HG03439 (cell line): Measurements from ENCODE around the gene HCN4.

ENCODE experiments used
- ATAC-seq: cut with Tn5 transposase; IDR thresholded peaks from one replicate; pipeline ENCODE4 v1.9.1; 2021; ENCODE audit warnings: mild to moderate bottlenecking, moderate library complexity; ENCODE audit not compliant: unreplicated experiment

HCN4 gene

DNA sequence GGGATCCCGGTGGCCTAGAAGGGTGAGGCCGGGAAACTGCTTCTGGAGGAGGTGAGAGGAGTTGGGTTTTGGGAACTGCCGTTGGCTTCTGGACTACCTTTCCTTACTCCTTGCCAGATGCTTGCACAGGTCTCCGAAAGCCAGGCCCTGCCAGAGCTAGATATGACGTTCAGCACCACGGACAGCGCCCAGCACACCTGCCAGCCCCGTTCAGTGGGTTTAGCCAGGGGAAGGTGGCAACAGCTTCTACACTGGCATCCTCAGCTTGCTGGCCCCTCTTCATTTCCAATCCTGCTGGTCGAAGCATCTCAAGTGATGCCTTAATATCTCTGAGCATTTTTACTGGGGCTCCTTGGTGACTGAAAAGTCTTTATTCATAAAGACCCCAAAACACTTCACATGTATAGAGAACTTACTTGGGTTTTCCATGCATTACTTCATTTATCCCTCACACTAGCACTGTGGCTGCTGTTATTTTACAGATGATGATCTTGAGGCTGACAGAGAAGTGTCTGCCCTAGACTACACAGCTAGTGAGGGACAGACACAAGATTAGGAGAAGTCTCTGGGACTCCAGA, 21.9 kb downstream of the HCN4 start:
- no peak for ATAC-seq

DNA sequence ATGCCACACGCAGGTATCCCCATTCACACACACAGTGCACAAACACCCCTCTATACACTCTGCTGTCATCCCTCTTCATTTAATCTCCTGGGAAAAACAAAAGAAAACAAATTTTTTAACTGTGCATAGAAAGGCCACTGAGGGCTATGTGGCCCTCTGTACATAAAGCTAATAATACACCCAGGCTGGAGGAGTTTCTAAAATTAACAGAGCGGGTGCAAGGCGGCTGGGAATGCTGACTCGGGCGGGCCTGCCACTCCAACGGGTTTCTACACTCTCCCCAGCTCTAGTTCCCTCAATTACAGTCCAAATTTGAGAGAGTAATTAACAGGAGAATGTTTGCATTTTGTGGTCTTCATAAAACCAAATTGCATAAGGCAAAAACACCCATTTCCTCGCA, 23.1 kb downstream of the HCN4 start:
- ATAC-seq, result no peak

DNA sequence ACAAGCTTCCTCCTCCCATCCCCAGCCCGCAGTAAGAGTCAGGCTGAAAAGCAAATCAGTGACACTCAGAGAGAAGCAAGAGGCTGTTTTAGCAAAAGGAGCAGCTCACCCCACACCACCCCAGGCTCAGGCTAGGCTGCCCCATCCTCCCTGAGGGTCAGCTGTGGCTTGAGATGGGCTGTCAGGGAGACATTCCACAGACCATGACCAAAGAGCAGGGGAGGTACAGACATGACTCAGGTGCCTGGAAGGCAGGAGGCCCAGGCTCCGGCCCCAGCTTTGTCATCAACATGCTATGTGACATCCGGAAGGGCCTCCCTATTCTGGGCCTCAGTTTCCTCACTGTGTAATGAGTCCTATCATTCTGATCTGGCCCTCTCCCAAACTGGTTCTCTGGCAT, 24.7 kb downstream of the HCN4 start:
- ATAC-seq, result no peak

DNA sequence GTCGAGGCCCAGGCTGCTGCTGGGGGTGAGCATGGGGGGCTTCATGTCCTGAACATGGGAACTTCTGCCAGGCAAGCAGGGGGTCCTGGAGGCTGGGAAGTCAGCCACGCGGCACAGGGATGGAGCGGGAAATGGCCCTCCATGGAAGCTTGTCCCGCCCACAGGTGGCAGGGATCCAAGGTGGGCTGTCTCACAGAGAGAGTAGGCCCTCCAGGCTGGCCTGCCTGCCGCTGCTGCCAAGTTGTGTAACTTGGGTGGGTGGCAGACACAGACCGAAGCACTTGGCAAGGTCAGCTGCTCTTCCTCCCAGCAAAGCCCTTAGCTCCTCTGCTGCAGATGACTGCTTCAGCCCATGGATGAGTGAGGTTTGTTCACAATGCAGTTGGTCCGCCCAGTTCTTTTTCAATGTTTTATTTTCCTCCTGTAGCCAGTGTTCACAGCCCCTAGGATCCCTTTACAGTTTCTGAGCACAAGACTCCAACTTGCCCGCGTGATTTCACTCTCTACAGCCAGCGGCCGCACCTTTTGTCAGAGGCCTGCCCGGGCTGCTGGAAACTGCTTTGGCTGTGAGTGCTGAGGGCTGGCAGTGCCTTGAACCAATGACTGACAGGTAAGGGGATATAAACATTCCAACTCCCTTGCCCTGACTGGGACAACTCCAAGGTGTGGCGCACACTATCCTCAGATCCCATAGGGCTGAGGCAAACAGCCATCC, 26.7 kb downstream of the HCN4 start:
- ATAC-seq, result no peak

DNA sequence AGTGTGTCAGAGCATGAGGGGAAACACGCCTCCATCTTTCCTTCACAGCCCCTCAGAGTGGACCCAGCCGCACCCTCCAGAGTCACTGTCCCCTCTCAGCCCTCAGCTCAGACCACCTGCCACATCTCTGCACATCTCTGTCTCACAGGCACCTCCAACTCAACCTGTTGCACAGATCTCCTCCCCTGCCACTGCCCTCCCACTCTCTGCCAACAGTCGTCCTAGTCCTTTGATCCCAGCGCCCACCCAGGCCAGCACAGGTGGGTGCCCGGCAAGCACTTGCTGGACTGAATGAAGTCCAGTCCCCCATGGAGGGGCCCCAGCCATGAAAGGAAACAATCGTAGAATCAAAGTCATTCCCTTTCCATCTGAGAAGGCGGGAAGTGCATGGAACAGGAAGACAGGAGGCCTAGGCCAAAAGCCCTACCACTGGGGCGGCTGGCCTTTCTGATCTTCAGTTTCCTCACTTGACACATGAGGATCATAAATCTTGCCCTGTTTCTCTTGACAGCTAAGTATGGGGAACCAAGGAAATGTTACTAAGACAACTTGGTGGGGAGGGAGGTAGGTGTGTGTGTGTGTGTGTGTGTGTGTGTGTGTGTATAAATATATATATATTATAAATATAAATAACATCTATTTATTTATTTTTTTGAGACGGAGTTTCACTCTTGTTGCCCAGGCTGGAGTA, 28.1 kb downstream of the HCN4 start:
- no peak for ATAC-seq

DNA sequence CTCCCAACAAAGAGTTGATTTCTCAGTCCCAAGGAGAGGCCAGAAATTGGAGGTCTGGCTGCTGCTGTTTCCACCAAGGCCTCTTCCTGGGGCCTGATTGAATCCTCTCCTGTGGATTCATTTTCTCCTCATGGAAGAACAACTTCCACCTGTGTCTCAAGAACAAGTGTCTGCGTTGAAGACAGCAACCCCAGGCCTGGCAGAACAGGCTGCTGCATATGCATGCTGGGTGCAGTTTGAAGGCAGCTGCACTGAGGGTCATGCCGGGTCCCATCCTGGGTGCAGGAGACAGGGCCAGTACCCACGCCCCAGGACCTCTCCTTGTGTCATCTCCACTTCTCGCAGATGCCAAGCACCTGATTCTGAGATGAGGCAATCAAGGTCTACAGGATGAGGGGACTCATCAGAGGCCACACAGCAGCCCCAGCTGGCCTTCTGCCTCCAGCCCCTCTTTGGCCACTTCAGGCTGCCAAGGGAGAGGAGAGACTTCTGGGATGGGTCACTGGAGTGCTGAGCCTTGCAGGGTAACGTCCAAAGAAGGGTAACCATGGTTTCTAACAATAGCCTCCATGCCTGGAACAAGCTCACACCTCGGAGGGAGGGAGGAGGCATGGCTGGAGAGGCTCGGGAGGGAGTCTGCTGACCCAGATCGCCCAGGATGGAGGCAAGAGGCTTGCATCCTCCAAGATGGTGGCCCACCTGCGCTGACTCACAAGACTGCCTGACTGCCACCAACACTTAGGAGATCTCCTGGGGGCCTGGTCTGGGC, 30.0 kb downstream of the HCN4 start:
- ATAC-seq, result no peak

DNA sequence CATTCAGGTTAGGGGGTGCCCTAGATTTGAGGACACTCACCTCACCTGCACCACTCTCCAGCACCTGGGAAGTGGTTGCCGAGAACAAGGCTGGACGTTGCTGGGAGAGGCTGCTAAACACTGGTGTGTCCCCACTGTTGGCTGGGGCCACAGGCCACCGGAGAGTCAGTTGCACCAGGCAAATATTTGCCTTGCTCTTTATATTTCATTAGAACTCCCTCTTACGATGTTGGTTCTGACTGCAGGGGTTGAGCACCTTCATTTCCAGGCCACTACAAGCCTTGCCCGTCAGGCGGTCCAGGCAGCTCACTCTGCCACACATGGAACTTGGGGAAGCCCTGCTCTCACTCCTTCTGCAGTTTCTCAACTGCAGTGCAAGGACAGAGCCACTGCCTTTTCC, 30.7 kb downstream of the HCN4 start:
- no peak for ATAC-seq

DNA sequence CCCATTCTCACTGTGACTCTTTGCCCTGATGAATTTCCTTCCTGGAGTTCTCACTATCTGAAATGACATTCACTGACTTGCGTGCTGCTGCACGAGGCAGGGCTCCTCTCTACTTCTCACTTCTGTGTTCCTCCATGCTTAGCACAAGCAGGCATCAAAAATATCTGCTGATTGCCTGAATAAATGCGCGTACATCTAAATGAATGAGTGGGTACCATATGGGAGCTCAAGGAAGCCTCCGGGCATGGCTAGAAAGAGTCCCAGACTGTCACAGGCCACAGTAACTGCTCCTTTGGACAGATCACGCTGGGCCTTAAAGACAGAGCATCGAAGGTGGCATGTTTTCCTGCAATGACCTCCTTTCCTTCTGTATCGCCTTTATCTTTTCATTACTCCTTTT, 31.6 kb downstream of the HCN4 start:
- ATAC-seq, result no peak

DNA sequence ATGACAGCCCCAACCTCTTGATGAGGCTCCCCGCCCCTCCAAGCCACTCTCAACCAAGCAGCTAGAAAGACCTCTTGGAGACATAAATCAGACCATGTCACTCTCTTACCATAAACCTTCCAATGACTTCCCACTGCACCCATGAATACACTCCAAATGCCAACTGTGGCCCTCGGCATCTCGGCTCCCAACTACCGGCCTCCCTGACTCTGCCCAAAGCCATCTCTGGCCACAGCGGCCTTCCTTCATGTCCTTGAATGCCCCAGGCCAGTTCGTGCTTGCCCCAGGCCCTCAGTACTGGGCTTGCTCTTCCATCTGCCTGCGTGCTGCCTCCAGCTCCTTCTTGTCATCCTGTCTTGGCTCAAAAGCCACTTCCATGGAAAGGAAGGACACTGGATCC, 32.0 kb downstream of the HCN4 start:
- ATAC-seq, result no peak

DNA sequence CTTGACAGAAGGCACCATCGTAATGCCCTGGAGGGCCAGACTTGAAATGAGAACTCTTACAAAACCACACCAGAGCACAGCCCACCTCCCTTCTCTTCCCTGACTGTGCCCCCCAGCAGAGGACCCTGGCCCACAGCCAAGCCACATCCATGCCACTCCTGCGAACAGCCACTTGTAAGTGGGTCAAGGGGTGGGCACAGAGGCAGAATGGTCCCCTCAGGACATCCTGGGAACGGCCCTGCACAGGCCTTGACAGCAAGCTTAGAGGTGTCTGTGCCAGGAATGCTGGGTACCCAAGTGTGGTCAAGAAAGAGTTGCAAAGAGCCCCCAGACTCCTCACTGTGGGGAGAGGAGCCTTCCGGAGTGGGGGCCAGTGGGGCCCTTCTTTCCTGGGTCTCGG, 33.3 kb downstream of the HCN4 start:
- no peak for ATAC-seq

DNA sequence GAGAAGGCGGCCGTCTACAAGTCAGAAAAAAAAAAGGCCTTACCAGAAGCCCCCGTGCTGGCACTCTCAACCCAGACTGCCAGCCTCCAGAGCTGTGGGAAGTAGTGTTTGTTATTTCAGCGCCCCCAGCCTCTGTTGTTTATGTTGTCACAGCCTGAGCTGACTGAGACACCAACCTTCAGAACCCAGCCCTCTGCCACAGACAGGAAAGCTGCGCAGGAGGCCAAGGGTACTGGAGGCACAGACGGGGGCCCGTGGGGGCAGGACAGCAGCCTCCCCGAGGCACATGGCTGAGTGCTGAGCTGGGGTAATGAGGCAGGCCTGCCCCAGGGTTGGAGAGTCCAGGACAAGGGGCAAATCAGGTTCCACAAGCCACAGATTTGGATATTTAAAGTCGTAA, 33.7 kb downstream of the HCN4 start:
- ATAC-seq, result no peak

DNA sequence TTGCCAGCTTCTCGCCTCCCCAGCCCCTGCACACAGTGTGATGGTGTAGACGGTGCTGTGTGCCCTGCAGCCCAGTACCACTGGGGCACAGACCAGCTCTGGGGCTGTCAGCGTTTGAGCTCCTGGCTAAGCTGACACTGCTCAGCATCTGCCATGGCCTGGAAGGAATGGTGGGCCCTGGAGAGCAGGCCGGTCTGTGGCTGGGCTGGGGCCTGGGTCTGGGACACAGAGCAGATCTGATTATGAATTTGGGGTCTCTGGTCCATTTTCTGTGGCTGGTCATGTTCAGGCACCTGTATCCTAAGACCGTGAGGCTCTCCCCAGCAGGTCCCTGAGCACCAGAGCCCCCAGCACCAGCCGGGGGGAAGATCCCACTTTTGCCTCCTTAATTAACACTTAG, 34.7 kb downstream of the HCN4 start:
- no peak for ATAC-seq

DNA sequence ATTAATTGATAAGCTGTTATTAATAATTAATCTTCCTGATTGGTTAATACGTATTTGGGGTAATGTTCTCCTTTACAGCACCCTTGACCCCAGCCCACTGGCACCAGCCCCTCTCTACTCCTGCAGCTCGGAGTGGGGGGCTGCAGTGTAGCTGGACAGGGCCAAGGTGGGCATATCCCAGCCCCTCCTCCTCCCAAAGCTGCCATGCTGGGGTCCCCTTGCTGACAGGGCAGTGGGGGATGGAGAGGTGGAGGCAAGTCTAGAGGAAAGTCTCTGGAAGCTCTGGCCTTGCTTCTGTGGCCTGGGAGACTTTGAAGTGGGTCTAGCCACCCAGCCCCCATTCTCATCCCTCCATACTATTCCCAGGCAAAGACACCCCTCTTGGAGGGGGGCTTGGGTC, 35.8 kb downstream of the HCN4 start:
- no peak for ATAC-seq

DNA sequence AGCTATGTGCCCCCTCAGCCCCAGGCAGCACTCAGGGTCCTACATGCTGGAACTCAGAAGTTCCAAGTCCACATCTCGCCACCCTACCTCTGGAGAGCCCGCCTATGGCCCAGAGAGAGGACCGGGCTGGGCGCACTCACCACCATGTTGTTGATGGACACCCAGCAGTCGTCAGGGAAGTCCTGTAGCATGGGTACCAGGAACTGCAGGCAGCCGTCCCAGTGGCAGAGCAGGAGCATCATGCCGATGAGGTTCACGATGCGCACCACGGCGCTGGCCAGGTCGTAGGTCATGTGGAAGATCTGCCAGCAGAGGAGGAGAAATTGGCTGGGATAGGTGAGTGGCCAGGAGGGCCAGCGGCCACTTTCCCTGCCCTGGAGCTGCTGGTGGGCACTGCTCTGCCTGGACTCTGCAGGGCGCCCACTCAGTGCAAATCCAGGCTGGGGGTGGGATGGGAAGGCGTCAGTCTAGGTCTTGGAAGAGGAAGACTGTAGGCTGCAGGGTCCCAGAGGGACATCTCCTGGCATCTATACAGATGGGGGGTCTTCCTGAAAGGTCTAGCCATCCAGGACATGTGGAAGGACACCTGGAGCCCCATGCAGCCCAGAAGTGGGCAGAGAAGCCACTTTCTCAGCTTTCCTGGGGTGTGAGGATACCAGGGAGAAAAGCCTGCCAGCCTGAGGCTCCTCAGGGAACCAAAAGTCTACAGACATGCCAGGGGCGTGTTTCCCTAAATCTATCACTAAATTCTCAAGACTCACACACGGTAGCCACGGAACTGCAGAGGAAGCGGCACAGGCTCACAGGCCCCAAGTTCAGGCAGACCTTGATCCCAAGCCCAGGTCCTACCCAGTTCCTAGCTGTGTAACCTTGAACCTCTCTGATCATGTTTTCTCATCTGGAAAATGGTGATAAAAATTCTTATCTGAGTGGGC, 36.5 kb downstream of the HCN4 start:
- no peak for ATAC-seq

DNA sequence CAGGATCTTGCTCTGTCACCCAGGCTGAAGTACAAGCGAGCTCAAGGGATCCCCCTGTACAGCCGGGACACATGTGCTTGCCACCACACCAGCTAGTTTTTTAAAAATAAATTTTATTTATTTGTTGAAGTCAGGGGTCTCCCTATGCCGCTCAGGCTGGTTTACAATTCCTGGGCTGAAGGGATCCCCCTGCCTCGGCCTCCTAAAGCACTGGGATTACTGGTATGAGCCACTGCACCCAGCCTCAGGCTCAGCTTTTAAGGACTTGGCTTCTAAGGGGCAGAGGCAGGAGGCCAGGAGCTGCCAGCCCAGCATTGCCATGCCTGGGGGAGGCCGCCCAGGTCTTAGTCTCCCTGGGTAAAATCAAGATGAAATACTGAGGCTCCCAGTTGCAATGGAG, 37.3 kb downstream of the HCN4 start:
- no peak for ATAC-seq

DNA sequence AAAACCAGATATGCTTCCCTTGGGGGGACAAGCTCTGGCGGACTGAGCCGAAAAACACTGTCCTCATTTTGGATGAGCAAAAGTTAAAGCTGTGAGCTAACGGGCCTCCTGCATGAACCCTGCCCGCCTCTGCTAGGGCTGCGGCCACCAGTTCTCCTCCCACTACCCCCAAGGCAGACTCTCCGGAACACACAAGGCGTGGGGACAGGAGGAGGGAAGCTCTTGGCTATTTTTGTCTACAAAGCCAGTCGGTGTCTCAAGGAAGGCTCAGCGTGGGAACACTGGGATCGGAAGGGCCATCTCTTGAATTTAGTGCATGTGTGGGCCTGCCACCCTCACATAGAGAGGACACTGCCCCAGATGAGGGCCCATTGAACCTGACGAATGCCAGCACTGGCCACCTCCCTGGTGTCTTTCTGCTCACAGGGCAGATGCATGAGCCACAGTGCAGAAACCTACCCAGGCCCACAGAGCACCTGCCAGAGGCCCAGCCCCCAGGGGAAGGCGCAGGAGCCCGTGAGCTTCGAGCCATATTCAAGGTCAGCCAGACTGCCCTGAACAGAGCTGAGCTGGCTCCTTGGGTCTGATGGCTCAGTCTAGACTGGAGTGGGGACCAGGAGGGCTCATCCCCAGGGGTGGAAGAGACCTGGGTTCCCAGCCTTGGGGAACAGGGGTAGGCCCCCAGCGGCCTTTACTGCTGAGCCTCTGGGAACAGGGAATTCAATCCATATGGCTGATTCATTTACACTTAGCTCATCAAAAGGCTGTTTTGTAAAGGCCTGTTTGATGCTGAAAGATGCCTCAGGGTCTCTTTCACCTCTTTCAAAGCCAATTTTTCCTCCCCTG, 38.3 kb downstream of the HCN4 start:
- no peak for ATAC-seq

DNA sequence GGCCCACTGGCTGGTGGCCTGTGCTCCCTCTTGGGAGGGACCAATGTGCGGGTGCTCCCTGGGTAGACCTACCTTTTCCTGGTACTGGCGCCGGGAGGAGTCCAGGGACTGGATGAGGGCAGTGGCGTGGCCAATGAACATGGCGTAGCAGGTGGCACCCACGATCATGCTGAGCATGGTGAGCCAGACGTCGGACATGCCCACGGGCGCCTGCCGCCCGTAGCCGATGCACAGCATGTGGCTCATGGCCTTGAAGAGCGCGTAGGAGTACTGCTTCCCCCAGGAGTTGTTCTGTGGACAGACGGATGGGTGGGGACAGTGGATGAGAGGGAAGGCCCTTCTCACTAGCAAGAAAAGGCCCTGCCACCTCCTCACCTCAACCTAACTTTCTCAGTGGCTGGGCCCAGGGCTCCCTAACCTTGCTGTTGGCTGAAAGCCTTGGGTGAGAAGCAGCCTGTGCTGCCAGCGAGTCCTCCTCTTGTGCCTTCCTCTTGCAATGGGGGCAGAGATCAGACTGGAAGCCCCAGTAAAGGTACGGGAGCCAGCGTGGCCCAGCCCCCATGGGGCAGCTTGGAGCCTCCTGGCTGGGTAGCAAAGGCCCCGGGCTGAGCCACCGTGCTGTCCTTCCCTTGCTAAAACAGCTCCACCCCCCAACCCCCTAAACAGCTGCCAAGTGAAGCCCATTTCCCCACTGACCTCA, 39.1 kb downstream of the HCN4 start:
- ATAC-seq, result no peak

DNA sequence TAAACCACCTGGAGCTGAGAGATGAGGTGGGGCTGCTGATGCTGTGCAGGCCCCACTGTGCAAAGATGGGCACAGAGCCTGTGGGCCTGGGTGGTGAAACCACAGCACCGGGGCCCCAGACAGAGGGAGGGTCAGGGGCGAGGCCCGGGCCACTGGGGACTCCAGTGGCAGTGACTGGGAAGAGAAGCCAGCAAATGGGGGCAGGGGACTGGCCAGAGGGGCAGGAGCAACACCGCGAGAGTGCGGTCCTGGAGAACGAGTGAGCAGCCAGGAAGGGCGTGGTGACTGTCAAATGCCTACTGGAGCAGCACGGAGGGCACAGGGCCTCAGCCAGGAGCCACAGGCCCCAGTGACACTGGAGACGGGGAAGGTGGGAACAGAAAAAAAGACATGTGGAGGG, 39.8 kb downstream of the HCN4 start:
- ATAC-seq, result no peak

DNA sequence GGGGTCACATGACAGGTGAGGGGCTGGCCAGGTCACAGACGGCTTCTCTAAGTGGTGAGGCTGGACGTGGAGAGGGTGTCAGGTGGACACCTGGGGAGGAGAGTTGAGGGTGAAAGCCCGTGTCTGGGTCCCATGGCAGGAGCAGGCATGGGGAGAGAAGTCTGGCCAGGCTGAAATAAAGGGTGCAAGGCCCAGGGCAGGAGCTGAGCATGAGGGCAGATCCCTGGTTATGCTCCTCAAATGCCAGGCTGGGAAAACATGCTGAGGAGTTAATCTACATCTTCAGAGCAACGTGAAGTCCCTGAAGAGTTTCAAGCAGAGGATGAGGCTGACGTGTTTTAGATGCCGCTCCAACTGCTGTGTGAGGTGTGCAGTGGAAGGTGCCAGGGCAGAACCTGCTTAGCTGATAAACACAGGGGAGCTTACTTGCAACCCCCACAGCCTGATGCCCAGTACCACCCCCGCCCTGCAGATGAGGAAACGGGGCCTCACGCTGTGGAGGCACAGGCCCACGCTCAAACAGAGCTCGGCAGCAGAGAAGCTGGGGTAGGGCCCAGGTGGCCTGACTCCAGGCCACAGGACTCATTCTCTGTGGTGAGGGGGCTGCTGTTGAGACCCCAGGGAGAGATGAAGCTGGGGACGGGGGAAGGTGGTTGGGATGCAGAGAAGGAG, 40.5 kb downstream of the HCN4 start:
- ATAC-seq, result no peak
